Neural cell (in vitro differentiated cells): Measurements from ENCODE around the gene AOAH. TPM values are rescaled to one million over a fixed set of nuclear protein-coding genes. Genes with fewer than 3 reads are reported as not detected.

Experiments used
- H2AFZ ChIP-seq: fragments of 200-600, 300-800 bp; sonication (generic), shearing (Covaris generic); 2 replicates; pipeline ENCODE4 v1.6.0; 2014; ENCODE audit warnings: low read depth, mild to moderate bottlenecking, antibody characterized with exemption, low read length, moderate library complexity
- H3F3A ChIP-seq: fragments of 200-600 bp; shearing (Covaris generic); 2 replicates; pipeline ENCODE4 v1.6.1; 2016; ENCODE audit warnings: mild to moderate bottlenecking, moderate library complexity, mixed read lengths, antibody characterized with exemption, low read length; ENCODE audit not compliant: insufficient read depth, poor library complexity, severe bottlenecking
- H3K27ac ChIP-seq: fragments of 200-600, 300-800 bp; sonication (generic), shearing (Covaris generic); 2 replicates; pipeline ENCODE4 v1.5.1; 2014; ENCODE audit warnings: mild to moderate bottlenecking, low read length, moderate library complexity
- H3K27me3 ChIP-seq: fragments of 300-800, 200-600 bp; sonication (generic), shearing (Covaris generic); 2 replicates; pipeline ENCODE4 v1.6.0; 2014; ENCODE audit warnings: mild to moderate bottlenecking, low read depth, low read length, moderate library complexity; ENCODE audit not compliant: insufficient read depth
- H3K36me3 ChIP-seq: fragments of 300-800, 200-600 bp; sonication (generic), shearing (Covaris generic); 2 replicates; pipeline ENCODE4 v1.5.1; 2014; ENCODE audit warnings: mild to moderate bottlenecking, antibody characterized with exemption, low read length, moderate library complexity; ENCODE audit not compliant: insufficient read depth
- H3K4me2 ChIP-seq: fragments of 300-800, 200-600 bp; sonication (generic), shearing (Covaris generic); 2 replicates; pipeline ENCODE4 v1.6.0; 2014; ENCODE audit warnings: mild to moderate bottlenecking, low read length
- H3K4me3 ChIP-seq: fragments of 300-800, 200-600 bp; sonication (generic), shearing (Covaris generic); 2 replicates; pipeline ENCODE4 v1.5.1; 2014; ENCODE audit warnings: mild to moderate bottlenecking, low read length, moderate library complexity
- H3K79me2 ChIP-seq: fragments of 200-600 bp; shearing (Covaris generic); replicated peaks from 2 replicates; pipeline ENCODE4 v1.6.0; 2014; ENCODE audit warnings: mild to moderate bottlenecking, low read length, moderate library complexity; ENCODE audit not compliant: insufficient read depth
- H3K9ac ChIP-seq: fragments of 300-800, 200-600 bp; sonication (generic), shearing (Covaris generic); 2 replicates; pipeline ENCODE4 v1.6.1; 2016; ENCODE audit warnings: mild to moderate bottlenecking, low read length, mixed read lengths
- H3K9me2 ChIP-seq: fragments of 200-600 bp; shearing (Covaris generic); 2 replicates; pipeline ENCODE4 v1.6.1; 2016; ENCODE audit warnings: mild to moderate bottlenecking, low read length, mixed read lengths; ENCODE audit not compliant: insufficient read depth
- H3K9me3 ChIP-seq: fragments of 200-600, 300-800 bp; sonication (generic), shearing (Covaris generic); 2 replicates; pipeline ENCODE4 v1.6.1; 2016; ENCODE audit warnings: mild to moderate bottlenecking, mixed run types, low read length, moderate library complexity, mixed read lengths
- H4K20me1 ChIP-seq: fragments of 200-600 bp; shearing (Covaris generic); 2 replicates; pipeline ENCODE4 v1.6.1; 2016; ENCODE audit warnings: mild to moderate bottlenecking, mixed run types; ENCODE audit not compliant: insufficient read depth
- CTCF ChIP-seq: fragments of 450-650 bp; IDR thresholded peaks from 2 replicates; pipeline ENCODE4 v1.5.1; 2014; ENCODE audit warnings: antibody characterized with exemption, mild to moderate bottlenecking, moderate library complexity; ENCODE audit not compliant: poor library complexity, severe bottlenecking
- EP300 ChIP-seq: fragments of 450-650 bp; conservative IDR thresholded peaks from 2 replicates; pipeline ENCODE4 v1.6.1; 2014; ENCODE audit warnings: antibody characterized with exemption, mild to moderate bottlenecking, moderate library complexity; ENCODE audit not compliant: poor library complexity, severe bottlenecking
- EZH2 ChIP-seq: fragments of 200-600, 300-800 bp; shearing (Covaris generic), sonication (generic); IDR thresholded peaks from 2 replicates; pipeline ENCODE4 v1.6.1; 2014; ENCODE audit warnings: antibody characterized with exemption, low read length, borderline replicate concordance, mild to moderate bottlenecking; ENCODE audit not compliant: insufficient read depth, poor library complexity, severe bottlenecking
- MXI1 ChIP-seq: fragments of 450-650 bp; conservative IDR thresholded peaks from 2 replicates; pipeline ENCODE4 v1.6.1; 2014; ENCODE audit warnings: antibody characterized with exemption, mild to moderate bottlenecking; ENCODE audit not compliant: poor library complexity, severe bottlenecking
- POLR2AphosphoS5 ChIP-seq: IDR thresholded peaks from 2 replicates; pipeline ENCODE4 v1.6.1; 2012
- RAD21 ChIP-seq: fragments of 450-650 bp; conservative IDR thresholded peaks from 2 replicates; pipeline ENCODE4 v1.6.1; 2014; ENCODE audit warnings: antibody characterized with exemption, mild to moderate bottlenecking, moderate library complexity
- REST ChIP-seq: IDR thresholded peaks from 2 replicates; pipeline ENCODE4 v1.6.1; 2012; ENCODE audit warnings: borderline replicate concordance
- SMC3 ChIP-seq: fragments of 450-650 bp; conservative IDR thresholded peaks from 2 replicates; pipeline ENCODE4 v1.6.1; 2014; ENCODE audit warnings: antibody characterized with exemption, mild to moderate bottlenecking, moderate library complexity; ENCODE audit not compliant: poor library complexity
- TAF1 ChIP-seq: IDR thresholded peaks from 2 replicates; pipeline ENCODE4 v1.6.1; 2012; ENCODE audit warnings: low read depth
- polyA plus RNA-seq: library from polyadenylated mRNA; depleted of rRNA; stranded (reverse); fragments of >200 nt; gene quantifications from 2 replicates; pipeline ENCODE4 v1.2.3, GENCODE V29; 2014

AOAH gene
- polyA plus RNA-seq, 1 donor from 2014 or later = 4.3 TPM

- H3K4me3 ChIP-seq = no peak overlapping the region
- H3K9me2 ChIP-seq = no peaks in the 10 kb centered on the region
- TF ChIP-seq SMC3 = no peak
- TF ChIP-seq REST = no peak
- no peak for TF ChIP-seq CTCF
- TF ChIP-seq MXI1 = no peak
- no peak for TF ChIP-seq RAD21
- no peak for TF ChIP-seq EZH2
- no peak for TF ChIP-seq EP300
- no peak for TF ChIP-seq TAF1
- TF ChIP-seq POLR2AphosphoS5 = no peak
- H3K79me2 ChIP-seq = no peaks in the 10 kb centered on the region
- no peak overlapping the region for H3K4me2 ChIP-seq
- no peak overlapping the region for H2AFZ ChIP-seq
- H3F3A ChIP-seq = no peaks in the 10 kb centered on the region
- H3K36me3 ChIP-seq = no peaks in the 10 kb centered on the region
- no peaks in the 10 kb centered on the region for H3K27me3 ChIP-seq
- H3K27ac ChIP-seq = no peak overlapping the region
- no peaks in the 10 kb centered on the region for H4K20me1 ChIP-seq
- H3K9ac ChIP-seq = no peak overlapping the region
- no peaks in the 10 kb centered on the region for H3K9me3 ChIP-seq
Observed at GRCh38 chr7:36625247-36625646, 99.0 kb downstream of the AOAH start.

GRCh38 chr7:36623247-36623646, 101.0 kb downstream of the AOAH start:
- Histone ChIP-seq H3K36me3 (no peaks in the 10 kb centered on the region), H3K79me2 (no peaks in the 10 kb centered on the region), H3K27me3 (no peaks in the 10 kb centered on the region), H3F3A (no peaks in the 10 kb centered on the region), H3K4me3 (no peak overlapping the region), H3K4me2 (no peak overlapping the region), H3K9me2 (no peaks in the 10 kb centered on the region), H4K20me1 (no peaks in the 10 kb centered on the region), H3K27ac (no peak overlapping the region), H2AFZ (no peak overlapping the region), H3K9me3 (no peaks in the 10 kb centered on the region), H3K9ac (no peak overlapping the region)
- TF ChIP-seq EZH2 = no peak
- TF ChIP-seq POLR2AphosphoS5 = no peak
- no peak for TF ChIP-seq MXI1
- TF ChIP-seq TAF1 = no peak
- no peak for TF ChIP-seq RAD21
- no peak for TF ChIP-seq SMC3
